GM12892 (cell line): Measurements from ENCODE around the gene TGIF1.

Experiments used
- DNase-seq: peaks from one replicate; pipeline ENCODE4 v3.0.0; 2011; ENCODE audit not compliant: insufficient read length
- FAIRE-seq: peaks from 2 replicates; lab custom pipeline; 2011; peaks lifted over from hg19 to GRCh38; lab: Jason Lieb, UNC
- POLR2A ChIP-seq: IDR thresholded peaks from 2 replicates; pipeline ENCODE4 v1.6.1; 2011; ENCODE audit warnings: low read depth, low read length, control low read depth
- POLR2AphosphoS5 ChIP-seq: IDR thresholded peaks from 2 replicates; pipeline ENCODE4 v1.6.1; 2011; ENCODE audit warnings: low read depth, low read length, control low read depth
- TAF1 ChIP-seq: IDR thresholded peaks from 2 replicates; pipeline ENCODE4 v1.6.1; 2011; ENCODE audit warnings: low read depth, mild to moderate bottlenecking, control low read depth, low read length, borderline replicate concordance

Gene TGIF1

GRCh38 chr18:3452750-3453539 lies 3.0 kb downstream of the TGIF1 start:
- no peak for TF ChIP-seq POLR2A
- TF ChIP-seq POLR2AphosphoS5: no peak
- TF ChIP-seq TAF1: no peak
- DNase-seq: no peak
- FAIRE-seq: no peak

GRCh38 chr18:3453540-3454364 lies 3.8 kb downstream of the TGIF1 start:
- DNase-seq: no peak
- no peak for FAIRE-seq
- TF ChIP-seq TAF1 (no peak), POLR2AphosphoS5 (no peak), POLR2A (no peak)

GRCh38 chr18:3454365-3455089 lies 4.6 kb downstream of the TGIF1 start:
- FAIRE-seq (no peak), DNase-seq (no peak)
- TF ChIP-seq POLR2A: no peak
- no peak for TF ChIP-seq POLR2AphosphoS5
- no peak for TF ChIP-seq TAF1

GRCh38 chr18:3455090-3455635 lies 5.2 kb downstream of the TGIF1 start:
- DNase-seq (no peak), FAIRE-seq (no peak)
- TF ChIP-seq POLR2A (no peak), POLR2AphosphoS5 (no peak), TAF1 (no peak)

GRCh38 chr18:3455907-3456685 lies 6.1 kb downstream of the TGIF1 start:
- FAIRE-seq: no peak
- TF ChIP-seq POLR2A (no peak), TAF1 (no peak), POLR2AphosphoS5 (no peak)

GRCh38 chr18:3456686-3457069 lies 6.7 kb downstream of the TGIF1 start:
- TF ChIP-seq POLR2A (no peak), POLR2AphosphoS5 (no peak), TAF1 (no peak)
- no peak for FAIRE-seq
- DNase-seq: no peak

More at GRCh38 chr18:3455907-3456685, 6.1 kb downstream of the TGIF1 start:
- no peak for DNase-seq

- FAIRE-seq (no peak), DNase-seq (no peak)
- TF ChIP-seq TAF1 (no peak), POLR2AphosphoS5 (no peak)
Measured at GRCh38 chr18:3457261-3457724, 7.3 kb downstream of the TGIF1 start.

GRCh38 chr18:3458378-3458777 lies 8.4 kb downstream of the TGIF1 start:
- FAIRE-seq (peak; percentile 5), DNase-seq (no peak)
- TF ChIP-seq POLR2A: no peak
- TF ChIP-seq POLR2AphosphoS5: no peak

GRCh38 chr18:3458952-3459853 lies 9.2 kb downstream of the TGIF1 start:
- TF ChIP-seq POLR2A (no peak), POLR2AphosphoS5 (no peak), TAF1 (no peak)
- no peak for FAIRE-seq

More at GRCh38 chr18:3458952-3459853, 9.2 kb downstream of the TGIF1 start:
- no peak for DNase-seq
